Measurements from ENCODE around the gene SLC25A24.
"Not testable (repeated sequence)": the region's sequence is repeated elsewhere in the genome, so short reads cannot be mapped to it uniquely, and the experiment has no call there.

Gene SLC25A24

DNA sequence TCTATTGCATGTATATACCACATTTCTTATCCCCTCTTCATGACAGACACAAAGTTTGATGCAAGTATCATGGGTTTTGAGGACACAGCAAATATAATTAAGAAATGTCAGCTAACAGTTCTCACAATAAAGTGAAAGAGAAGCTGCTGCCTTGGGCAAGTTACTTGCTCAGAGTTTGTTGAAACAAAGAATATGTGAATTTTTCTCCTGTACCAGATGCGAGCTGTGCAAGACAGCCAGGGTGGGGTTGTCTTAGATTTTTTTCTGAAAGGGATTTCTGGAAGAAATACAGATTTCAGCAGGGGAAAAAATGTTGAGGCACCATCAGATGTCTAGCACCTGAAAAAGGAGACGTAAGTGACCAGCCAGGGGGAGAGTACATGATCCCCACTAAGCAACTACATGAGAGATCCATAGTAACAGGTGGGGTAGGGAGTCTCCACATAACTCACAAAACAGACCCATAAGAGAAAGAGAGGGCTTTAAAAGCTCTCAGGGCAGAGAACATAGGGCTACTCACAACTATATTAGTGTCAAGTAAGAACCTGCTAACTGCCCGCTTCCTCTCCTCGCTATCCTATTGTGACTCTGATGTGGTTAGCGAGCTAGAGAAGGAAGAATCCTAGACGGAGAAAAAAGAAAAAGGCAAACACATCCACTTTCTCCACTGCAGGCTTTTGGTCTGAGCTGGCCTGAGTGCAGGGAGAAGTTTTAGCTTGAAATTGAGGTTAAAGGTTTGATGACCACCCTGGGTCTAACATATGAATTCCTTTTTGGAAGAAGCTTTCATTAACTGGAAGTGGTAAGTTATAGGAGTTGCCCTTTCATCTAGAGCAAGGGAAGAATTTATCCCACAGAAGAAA is 16.1 kb upstream of the SLC25A24 start:
- not testable (repeated sequence) for H3K27me3 ChIP-seq (ENCODE audit: control insufficient read depth, insufficient read depth, low read length); H3K9me3 ChIP-seq (ENCODE audit: control insufficient read depth, insufficient read depth, low read length); H3K4me3 ChIP-seq (ENCODE audit: low read depth, low read length); H3K27ac ChIP-seq (ENCODE audit: low read depth, low read length); H3K4me1 ChIP-seq (ENCODE audit: control insufficient read depth, insufficient read depth, low read length); H3K9ac ChIP-seq (ENCODE audit: low read depth, low read length); H3K36me3 ChIP-seq (ENCODE audit: control insufficient read depth, insufficient read depth, low read length)

DNA sequence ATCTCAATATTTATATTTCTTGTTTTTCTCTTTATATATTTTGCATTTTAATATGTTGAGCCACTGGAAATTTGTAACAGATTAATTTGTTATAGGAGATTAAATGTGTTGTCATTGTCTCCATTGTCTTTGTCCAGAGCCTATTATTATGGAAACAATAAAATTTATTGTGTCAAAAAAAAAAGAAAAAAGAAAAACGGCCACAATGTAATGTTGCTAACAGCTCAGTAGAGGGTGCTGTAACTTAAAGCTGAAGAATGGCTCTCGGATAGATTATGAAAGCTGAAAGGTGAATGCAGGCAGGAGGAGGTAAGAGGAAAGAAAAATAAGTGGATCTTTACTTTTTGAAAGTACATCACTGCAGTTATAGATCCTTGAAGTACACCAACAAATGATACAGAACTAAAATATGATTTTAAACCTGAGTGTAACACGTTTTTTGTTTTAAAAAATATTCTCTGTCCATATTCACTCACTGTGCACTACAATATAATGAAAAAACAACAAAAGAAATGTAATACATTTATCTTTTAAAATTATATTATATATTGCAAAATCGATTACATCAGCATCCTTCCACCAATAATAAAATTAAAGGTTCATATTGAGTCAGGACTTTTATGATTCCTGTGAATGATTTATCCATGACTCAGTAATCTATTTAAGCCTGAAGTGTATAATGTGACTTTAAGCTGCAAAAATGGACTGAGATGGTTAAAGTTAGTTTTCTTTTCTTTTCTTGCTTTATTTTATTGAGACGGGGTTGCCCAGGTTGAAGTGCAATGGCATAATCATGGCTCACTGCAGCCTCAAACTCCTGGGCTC is 14.7 kb upstream of the SLC25A24 start:
- not testable (repeated sequence) for H3K4me3 ChIP-seq (ENCODE audit: low read depth, low read length); H3K27ac ChIP-seq (ENCODE audit: low read depth, low read length); H3K27me3 ChIP-seq (ENCODE audit: control insufficient read depth, insufficient read depth, low read length)

DNA sequence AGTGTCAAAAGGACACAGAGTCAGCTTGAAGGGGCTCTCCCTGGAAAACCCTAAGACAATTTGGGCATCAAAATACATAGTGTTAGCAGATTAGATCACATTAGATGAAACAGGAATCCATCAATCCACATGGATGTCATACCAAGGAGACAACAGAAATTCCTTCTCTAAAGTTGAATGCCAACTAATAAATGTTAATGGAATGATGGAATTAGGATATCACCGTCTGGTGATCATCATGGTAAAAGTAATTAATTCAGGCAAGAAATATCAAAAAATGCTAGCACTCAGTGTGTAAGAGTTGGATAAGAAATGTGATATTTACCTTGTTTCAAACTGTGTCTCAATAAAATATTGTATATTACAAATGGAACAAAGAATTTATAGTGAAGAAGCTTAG is 10.9 kb upstream of the SLC25A24 start:
- Histone ChIP-seq H3K27me3 (ENCODE audit: control insufficient read depth, insufficient read depth, low read length) (no peaks in the 10 kb centered on the region), H3K9ac (ENCODE audit: low read depth, low read length) (no peak overlapping the region), H3K9me3 (ENCODE audit: control insufficient read depth, insufficient read depth, low read length) (no peaks in the 10 kb centered on the region), H3K36me3 (ENCODE audit: control insufficient read depth, insufficient read depth, low read length) (no peaks in the 10 kb centered on the region), H3K4me3 (ENCODE audit: low read depth, low read length) (no peak overlapping the region), H3K4me1 (ENCODE audit: control insufficient read depth, insufficient read depth, low read length) (no peaks in the 10 kb centered on the region; the same call in 1 of the 2 replicates), H3K27ac (ENCODE audit: low read depth, low read length) (no peak overlapping the region)

More for the DNA sequence above, 14.7 kb upstream of the SLC25A24 start:
- H3K9me3 ChIP-seq (ENCODE audit: control insufficient read depth, insufficient read depth, low read length); H3K4me1 ChIP-seq (ENCODE audit: control insufficient read depth, insufficient read depth, low read length); H3K9ac ChIP-seq (ENCODE audit: low read depth, low read length); H3K36me3 ChIP-seq (ENCODE audit: control insufficient read depth, insufficient read depth, low read length): not testable (repeated sequence)

DNA sequence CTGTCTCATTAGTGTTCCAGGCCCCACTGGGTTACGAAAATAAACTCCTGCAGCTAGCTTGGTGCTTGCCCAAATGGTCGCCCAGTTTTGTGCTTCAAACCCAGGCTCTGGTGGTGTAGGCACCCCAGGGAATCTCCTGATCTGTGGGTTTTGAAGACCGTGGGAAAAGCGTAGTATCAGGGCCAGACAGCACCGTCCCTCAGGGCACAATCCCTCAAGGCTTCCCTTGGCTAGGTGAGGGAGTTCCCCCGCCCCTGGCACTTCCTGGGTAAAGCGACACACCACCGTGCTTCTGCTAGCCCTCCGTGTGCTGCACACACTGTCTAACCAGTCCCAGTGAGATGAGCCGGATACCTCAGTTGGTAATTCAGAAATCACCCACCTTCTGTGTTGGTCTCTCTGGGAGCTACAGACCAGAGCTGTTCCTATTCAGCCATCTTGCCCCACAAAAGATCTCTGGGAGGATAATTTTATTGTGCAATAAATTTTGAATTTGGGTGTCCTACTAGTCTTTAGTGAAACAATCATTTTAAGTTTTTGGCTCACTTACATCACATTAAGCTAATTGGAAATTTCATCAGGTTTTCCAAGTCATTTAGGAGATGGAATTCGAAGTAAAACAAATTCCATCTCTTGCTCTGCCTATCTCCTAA is 9.4 kb upstream of the SLC25A24 start:
- H3K4me1 ChIP-seq (ENCODE audit: control insufficient read depth, insufficient read depth, low read length), result no peaks in the 10 kb centered on the region; the same call in 1 of the 2 replicates
- H3K27me3 ChIP-seq (ENCODE audit: control insufficient read depth, insufficient read depth, low read length), result no peaks in the 10 kb centered on the region
- H3K4me3 ChIP-seq (ENCODE audit: low read depth, low read length), result no peak overlapping the region
- H3K27ac ChIP-seq (ENCODE audit: low read depth, low read length), result no peak overlapping the region
- no peaks in the 10 kb centered on the region for H3K36me3 ChIP-seq (ENCODE audit: control insufficient read depth, insufficient read depth, low read length)
- H3K9me3 ChIP-seq (ENCODE audit: control insufficient read depth, insufficient read depth, low read length), result no peaks in the 10 kb centered on the region
- no peak overlapping the region for H3K9ac ChIP-seq (ENCODE audit: low read depth, low read length)

DNA sequence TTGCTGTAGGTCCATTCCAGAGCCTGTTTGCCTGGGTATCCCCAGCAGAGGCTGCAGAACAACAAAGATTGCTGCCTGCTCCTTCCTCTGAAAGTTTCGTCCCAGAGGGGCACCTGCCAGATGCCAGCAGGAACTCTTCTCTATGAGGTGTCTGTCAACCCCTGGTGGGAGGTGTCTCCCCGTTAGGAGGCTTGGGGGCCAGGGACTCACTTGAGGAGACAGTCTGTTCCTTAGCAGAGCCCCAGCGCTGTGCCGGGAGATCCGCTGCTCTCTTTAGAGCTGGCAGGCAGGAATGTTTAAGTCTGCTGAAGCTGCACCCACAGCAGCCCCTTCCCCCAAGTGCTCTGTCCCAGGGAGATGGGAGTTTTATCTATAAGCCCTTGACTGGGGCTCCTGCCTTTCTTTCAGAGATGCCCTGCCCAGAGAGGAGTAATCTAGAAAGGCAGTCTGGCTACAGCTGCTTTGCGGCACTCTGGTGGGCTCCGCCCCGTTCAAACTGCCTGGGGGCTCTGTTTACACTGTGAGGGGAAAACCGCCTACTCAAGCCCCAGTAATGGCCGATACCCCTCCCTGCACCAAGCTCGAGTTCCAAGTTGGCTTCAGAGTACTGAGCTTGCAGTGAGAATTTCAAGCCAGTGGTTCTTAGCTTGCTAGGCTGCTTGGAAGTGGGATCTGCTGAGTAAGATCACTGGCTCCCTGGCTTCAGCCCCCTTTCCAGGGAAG is 8.7 kb upstream of the SLC25A24 start:
- Histone ChIP-seq H3K9me3 (ENCODE audit: control insufficient read depth, insufficient read depth, low read length) (no peaks in the 10 kb centered on the region), H3K4me3 (ENCODE audit: low read depth, low read length) (no peak overlapping the region), H3K4me1 (ENCODE audit: control insufficient read depth, insufficient read depth, low read length) (no peaks in the 10 kb centered on the region; the same call in 1 of the 2 replicates), H3K36me3 (ENCODE audit: control insufficient read depth, insufficient read depth, low read length) (no peaks in the 10 kb centered on the region), H3K27me3 (ENCODE audit: control insufficient read depth, insufficient read depth, low read length) (no peaks in the 10 kb centered on the region), H3K9ac (ENCODE audit: low read depth, low read length) (no peak overlapping the region), H3K27ac (ENCODE audit: low read depth, low read length) (no peak overlapping the region)

DNA sequence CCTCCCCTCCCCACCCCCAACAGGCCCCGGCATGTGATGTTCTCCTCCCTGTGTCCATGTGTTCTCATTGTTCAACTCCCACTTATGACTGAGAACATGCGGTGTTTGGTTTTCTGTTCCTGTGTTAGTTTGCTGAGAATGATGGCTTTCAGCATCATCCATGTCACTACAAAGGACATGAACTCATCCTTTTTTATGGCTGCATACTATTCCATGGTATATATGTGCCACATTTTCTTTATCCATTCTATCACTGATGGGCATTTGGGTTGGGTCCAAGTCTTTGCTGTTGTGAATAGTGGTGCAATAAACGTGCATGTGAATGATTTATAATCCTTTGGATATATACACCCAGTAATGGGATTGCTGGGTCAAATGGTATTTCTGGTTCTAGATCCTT is 3.4 kb upstream of the SLC25A24 start:
- H3K9me3 ChIP-seq (ENCODE audit: control insufficient read depth, insufficient read depth, low read length); H3K9ac ChIP-seq (ENCODE audit: low read depth, low read length); H3K4me3 ChIP-seq (ENCODE audit: low read depth, low read length); H3K27ac ChIP-seq (ENCODE audit: low read depth, low read length); H3K36me3 ChIP-seq (ENCODE audit: control insufficient read depth, insufficient read depth, low read length); H3K27me3 ChIP-seq (ENCODE audit: control insufficient read depth, insufficient read depth, low read length): not testable (repeated sequence)
- peaks cover 10% of the 10 kb centered on the region; the same call in 1 of the 2 replicates for H3K4me1 ChIP-seq (ENCODE audit: control insufficient read depth, insufficient read depth, low read length)

DNA sequence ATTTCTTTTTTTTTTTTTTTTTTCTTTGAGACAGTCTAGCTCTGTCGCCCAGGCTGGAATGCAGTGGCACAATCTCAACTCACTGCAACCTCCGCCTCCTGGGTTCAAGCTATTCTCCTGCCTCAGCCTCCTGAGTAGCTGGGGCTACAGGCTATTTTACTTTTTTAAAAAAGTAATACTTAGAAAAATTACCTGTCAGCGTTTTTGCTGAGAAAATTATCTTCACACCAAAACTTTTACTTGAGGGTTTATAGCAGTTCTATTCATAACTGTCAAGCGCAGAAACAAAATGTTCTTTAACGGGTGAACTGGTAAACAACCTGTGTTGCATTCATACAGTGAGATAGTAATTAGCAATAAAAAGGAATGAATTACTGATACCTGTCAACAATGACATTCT is 1.5 kb upstream of the SLC25A24 start:
- Histone ChIP-seq H3K4me1 (ENCODE audit: control insufficient read depth, insufficient read depth, low read length) (peaks cover 19% of the 10 kb centered on the region; the same call in 1 of the 2 replicates), H3K9ac (ENCODE audit: low read depth, low read length) (no peak overlapping the region), H3K27ac (ENCODE audit: low read depth, low read length) (no peak overlapping the region), H3K36me3 (ENCODE audit: control insufficient read depth, insufficient read depth, low read length) (peaks cover 10% of the 10 kb centered on the region), H3K27me3 (ENCODE audit: control insufficient read depth, insufficient read depth, low read length) (peaks cover 5% of the 10 kb centered on the region; the same call in 1 of the 2 replicates), H3K4me3 (ENCODE audit: low read depth, low read length) (no peak overlapping the region), H3K9me3 (ENCODE audit: control insufficient read depth, insufficient read depth, low read length) (no peaks in the 10 kb centered on the region)

DNA sequence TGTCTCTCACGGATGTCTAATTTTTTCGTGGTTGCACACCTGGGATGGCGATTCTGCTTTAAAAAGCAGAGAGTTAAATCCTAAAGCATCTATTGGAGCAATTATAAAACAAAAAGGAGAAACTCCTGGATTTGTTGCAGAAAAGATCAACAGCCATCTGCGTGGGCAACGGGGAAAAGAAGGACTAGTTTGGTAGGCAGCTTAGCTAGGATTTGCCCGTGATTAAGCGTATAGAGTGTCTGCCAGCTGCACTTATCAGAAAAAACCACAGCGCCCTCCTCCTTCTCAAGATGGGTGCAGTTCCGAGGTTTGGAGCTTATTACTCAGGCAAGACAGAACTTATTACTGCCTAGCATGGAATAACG is 526 bp upstream of the SLC25A24 start:
- peak overlapping the region; percentile 98 for H3K4me3 ChIP-seq (ENCODE audit: low read depth, low read length)
- H3K27me3 ChIP-seq (ENCODE audit: control insufficient read depth, insufficient read depth, low read length), result peaks cover 5% of the 10 kb centered on the region; the same call in 1 of the 2 replicates
- peak overlapping the region; percentile 61 for H3K27ac ChIP-seq (ENCODE audit: low read depth, low read length)
- H3K36me3 ChIP-seq (ENCODE audit: control insufficient read depth, insufficient read depth, low read length), result peaks cover 11% of the 10 kb centered on the region
- peak overlapping the region; percentile 91 for H3K9ac ChIP-seq (ENCODE audit: low read depth, low read length)
- peaks cover 19% of the 10 kb centered on the region; the same call in 1 of the 2 replicates for H3K4me1 ChIP-seq (ENCODE audit: control insufficient read depth, insufficient read depth, low read length)
- H3K9me3 ChIP-seq (ENCODE audit: control insufficient read depth, insufficient read depth, low read length), result no peaks in the 10 kb centered on the region

DNA sequence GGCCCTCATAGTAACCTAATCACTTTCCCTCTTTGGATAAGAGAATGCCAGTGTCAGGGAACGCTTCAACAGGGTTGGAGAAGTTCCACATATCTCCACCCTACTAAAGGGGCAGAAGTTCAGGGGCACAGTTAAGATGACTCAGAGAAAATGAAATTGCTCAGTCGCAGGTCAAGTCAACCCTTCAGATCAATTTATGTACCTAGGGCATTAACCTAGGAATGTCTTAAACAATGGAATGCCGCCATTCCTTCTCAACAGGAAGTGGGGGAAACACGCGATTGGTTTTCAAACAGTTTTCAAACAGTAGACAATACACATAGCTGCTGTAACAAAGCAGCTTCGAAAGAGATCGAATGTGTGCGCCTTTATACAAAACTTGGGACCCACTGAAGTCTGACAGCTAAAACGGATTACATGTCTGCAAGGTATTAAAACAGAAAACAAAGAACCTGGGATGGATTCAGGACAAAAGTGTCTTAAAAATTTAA is 897 bp downstream of the SLC25A24 start:
- Histone ChIP-seq H3K9me3 (ENCODE audit: control insufficient read depth, insufficient read depth, low read length) (no peaks in the 10 kb centered on the region), H3K4me3 (ENCODE audit: low read depth, low read length) (peak overlapping the region; percentile 98), H3K9ac (ENCODE audit: low read depth, low read length) (peak overlapping the region; percentile 91), H3K27ac (ENCODE audit: low read depth, low read length) (peak overlapping the region; percentile 80), H3K27me3 (ENCODE audit: control insufficient read depth, insufficient read depth, low read length) (peaks cover 5% of the 10 kb centered on the region; the same call in 1 of the 2 replicates), H3K36me3 (ENCODE audit: control insufficient read depth, insufficient read depth, low read length) (peaks cover 25% of the 10 kb centered on the region), H3K4me1 (ENCODE audit: control insufficient read depth, insufficient read depth, low read length) (peaks cover 19% of the 10 kb centered on the region; the same call in 1 of the 2 replicates)

DNA sequence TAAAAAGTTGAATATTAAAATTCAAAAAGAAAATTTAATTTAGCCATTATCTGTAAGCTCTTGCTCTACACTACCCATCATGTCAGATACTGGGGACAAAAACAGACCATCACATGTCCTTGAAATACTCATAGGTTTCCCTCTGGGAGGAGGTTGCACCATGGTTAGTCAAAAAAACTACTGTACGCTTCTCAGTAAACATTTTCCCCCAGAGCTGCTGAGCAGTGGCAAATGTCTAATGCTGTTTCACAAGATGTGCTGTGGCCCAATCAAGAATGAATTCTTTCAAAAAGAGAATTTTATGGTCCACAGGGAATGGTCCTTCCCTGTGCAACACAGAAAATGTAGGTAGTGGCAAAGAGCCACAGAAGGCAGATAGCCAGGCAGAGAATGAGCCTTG is 6.1 kb downstream of the SLC25A24 start:
- no peak overlapping the region for H3K9ac ChIP-seq (ENCODE audit: low read depth, low read length)
- no peak overlapping the region for H3K27ac ChIP-seq (ENCODE audit: low read depth, low read length)
- H3K4me1 ChIP-seq (ENCODE audit: control insufficient read depth, insufficient read depth, low read length), result peaks cover 13% of the 10 kb centered on the region; the same call in 1 of the 2 replicates
- no peak overlapping the region for H3K4me3 ChIP-seq (ENCODE audit: low read depth, low read length)
- H3K36me3 ChIP-seq (ENCODE audit: control insufficient read depth, insufficient read depth, low read length), result peaks cover 28% of the 10 kb centered on the region
- no peaks in the 10 kb centered on the region for H3K9me3 ChIP-seq (ENCODE audit: control insufficient read depth, insufficient read depth, low read length)
- no peaks in the 10 kb centered on the region for H3K27me3 ChIP-seq (ENCODE audit: control insufficient read depth, insufficient read depth, low read length)

All from HUES48 (cell line).